Measurements from ENCODE around the gene RNASE7. TPM values are rescaled to one million over a fixed set of nuclear protein-coding genes. Genes with fewer than 3 reads are reported as not detected.

RNASE7 gene
- total RNA-seq, 1 donor from 2014 or later, result not detected

- no peaks in the 10 kb centered on the region for H3K9me3 Mint-ChIP-seq
- peaks cover 6% of the 10 kb centered on the region for H3K4me1 Mint-ChIP-seq (ENCODE audit: low read depth)
- DNase-seq (ENCODE audit: low spot score), result no peak
- H3K4me3 Mint-ChIP-seq, result peak overlapping the region; percentile 34
- intact Hi-C loops (cut with micrococcal nuclease), result no loop called here
- no peaks in the 10 kb centered on the region for H3K36me3 Mint-ChIP-seq (ENCODE audit: low read depth)
- no peak overlapping the region for H3K27ac Mint-ChIP-seq
- H3K27me3 Mint-ChIP-seq (ENCODE audit: insufficient read depth), result peaks cover 37% of the 10 kb centered on the region
Observed at GRCh38 chr14:21026274-21026987, 15.7 kb upstream of the RNASE7 start.

GRCh38 chr14:21026988-21027315 lies 15.2 kb upstream of the RNASE7 start:
- Mint-ChIP-seq H3K27ac (no peak overlapping the region), H3K4me1 (ENCODE audit: low read depth) (peaks cover 6% of the 10 kb centered on the region), H3K36me3 (ENCODE audit: low read depth) (no peaks in the 10 kb centered on the region), H3K27me3 (ENCODE audit: insufficient read depth) (peaks cover 37% of the 10 kb centered on the region), H3K9me3 (no peaks in the 10 kb centered on the region), H3K4me3 (no peak overlapping the region)
- intact Hi-C loops (cut with micrococcal nuclease), result no loop called here
- no peak for DNase-seq (ENCODE audit: low spot score)

DNA sequence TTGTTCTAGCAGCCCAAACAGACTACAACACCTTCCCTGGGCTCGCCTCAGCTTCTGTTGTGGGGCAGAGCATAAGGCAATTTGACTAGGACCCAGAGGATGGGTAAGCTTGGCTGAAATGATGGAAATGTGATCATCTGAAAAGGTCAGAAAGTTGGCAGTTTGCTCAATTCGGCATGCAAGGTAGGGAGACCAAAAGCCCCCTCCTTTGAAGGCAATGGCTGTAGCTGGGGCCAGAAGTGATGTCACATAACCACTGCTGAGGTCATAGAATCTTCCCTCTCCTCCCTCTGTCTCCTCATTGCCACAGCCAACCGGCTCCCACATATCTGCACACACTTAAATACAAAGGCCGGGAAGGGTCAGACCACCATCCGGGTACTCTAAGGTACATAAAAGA lies 12.2 kb upstream of the RNASE7 start, which contains the start of gene TPPP2:
TPPP2 (plus strand) TSS at position 301 of the 400 bp plus-strand sequence. CDS start 365 bp downstream, outside the sequence.
- intact Hi-C loops (cut with micrococcal nuclease), result no loop called here
- no peaks in the 10 kb centered on the region for H3K4me1 Mint-ChIP-seq (ENCODE audit: low read depth)
- peaks cover 26% of the 10 kb centered on the region for H3K27me3 Mint-ChIP-seq (ENCODE audit: insufficient read depth)
- no peak within 1 kb of the TSS for H3K4me3 Mint-ChIP-seq
- DNase-seq (ENCODE audit: low spot score), result no peak
- H3K27ac Mint-ChIP-seq, result no peak within 1 kb of the TSS
- no peaks in the 10 kb centered on the region for H3K36me3 Mint-ChIP-seq (ENCODE audit: low read depth)
- no peaks in the 10 kb centered on the region for H3K9me3 Mint-ChIP-seq

DNA sequence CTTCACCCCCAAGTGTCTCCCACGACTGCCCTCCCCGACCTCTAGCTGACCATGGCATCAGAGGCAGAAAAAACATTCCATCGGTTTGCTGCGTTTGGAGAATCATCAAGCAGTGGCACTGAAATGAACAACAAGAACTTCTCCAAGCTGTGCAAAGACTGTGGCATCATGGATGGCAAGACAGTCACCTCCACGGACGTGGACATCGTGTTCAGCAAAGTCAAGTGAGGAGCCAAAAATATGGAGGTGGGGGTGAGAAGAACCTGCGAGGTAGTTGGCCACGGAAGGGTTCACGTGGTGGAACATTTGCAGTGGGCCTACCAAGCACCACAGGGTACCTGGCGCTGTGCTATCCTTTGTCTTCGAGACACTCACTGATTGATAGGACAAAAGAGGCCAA lies 11.6 kb upstream of the RNASE7 start:
- no peaks in the 10 kb centered on the region for H3K36me3 Mint-ChIP-seq (ENCODE audit: low read depth)
- intact Hi-C loops (cut with micrococcal nuclease), result no loop called here
- no peak for DNase-seq (ENCODE audit: low spot score)
- H3K4me3 Mint-ChIP-seq, result no peak overlapping the region
- H3K27ac Mint-ChIP-seq, result no peak overlapping the region
- H3K4me1 Mint-ChIP-seq (ENCODE audit: low read depth), result no peaks in the 10 kb centered on the region
- H3K9me3 Mint-ChIP-seq, result no peaks in the 10 kb centered on the region
- H3K27me3 Mint-ChIP-seq (ENCODE audit: insufficient read depth), result peaks cover 24% of the 10 kb centered on the region

DNA sequence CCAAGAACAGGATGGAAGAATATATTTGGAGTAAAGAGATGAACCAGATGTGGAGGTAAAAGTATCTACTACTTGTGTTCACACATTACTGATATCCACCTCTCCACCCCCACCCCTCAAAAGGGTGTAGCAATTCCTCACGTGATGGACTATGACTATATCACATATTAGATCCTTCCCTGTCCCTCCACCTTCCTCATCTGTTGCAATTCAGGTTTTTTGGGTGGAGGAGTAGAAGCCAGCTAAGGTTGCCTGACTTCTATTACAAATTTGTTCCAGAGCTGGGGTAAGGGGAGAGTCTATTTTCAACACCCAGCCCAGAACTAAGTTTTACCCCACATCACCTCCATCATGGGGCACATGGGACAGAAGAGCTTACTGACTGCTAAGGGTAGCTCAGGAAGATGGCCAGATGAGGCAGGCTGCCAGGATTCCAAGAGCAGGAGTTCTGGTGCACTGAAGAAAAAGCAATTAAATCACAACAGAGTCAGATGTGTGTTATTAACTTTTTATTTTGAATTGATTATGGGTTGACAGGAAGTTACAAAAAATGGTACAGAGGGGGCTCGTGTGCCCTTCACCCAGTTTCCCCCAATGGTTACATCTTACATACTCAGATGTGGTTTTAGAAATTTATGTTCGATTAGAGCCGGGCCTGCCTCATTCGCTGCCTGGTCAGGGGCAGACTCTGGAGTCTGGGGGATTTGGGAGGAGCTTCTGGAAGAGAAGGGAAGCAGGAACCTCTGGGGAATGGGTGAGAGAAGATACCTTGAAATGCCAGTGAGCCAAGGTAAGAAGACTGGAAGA lies 9.6 kb upstream of the RNASE7 start:
- H3K27me3 Mint-ChIP-seq (ENCODE audit: insufficient read depth), result peaks cover 23% of the 10 kb centered on the region
- no peaks in the 10 kb centered on the region for H3K9me3 Mint-ChIP-seq
- DNase-seq (ENCODE audit: low spot score), result no peak
- H3K4me3 Mint-ChIP-seq, result no peak overlapping the region
- intact Hi-C loops (cut with micrococcal nuclease), result no loop called here
- H3K4me1 Mint-ChIP-seq (ENCODE audit: low read depth), result no peaks in the 10 kb centered on the region
- H3K36me3 Mint-ChIP-seq (ENCODE audit: low read depth), result no peaks in the 10 kb centered on the region
- no peak overlapping the region for H3K27ac Mint-ChIP-seq

- Mint-ChIP-seq H3K27ac (no peak overlapping the region), H3K4me1 (ENCODE audit: low read depth) (no peaks in the 10 kb centered on the region), H3K27me3 (ENCODE audit: insufficient read depth) (peaks cover 24% of the 10 kb centered on the region), H3K36me3 (ENCODE audit: low read depth) (no peaks in the 10 kb centered on the region), H3K4me3 (no peak overlapping the region), H3K9me3 (no peaks in the 10 kb centered on the region)
- intact Hi-C loops (cut with micrococcal nuclease), result no loop called here
- no peak for DNase-seq (ENCODE audit: low spot score)
Observed at GRCh38 chr14:21033133-21033698, 8.9 kb upstream of the RNASE7 start.

GRCh38 chr14:21034707-21035106 lies 7.5 kb upstream of the RNASE7 start, which contains the start of gene RNASE13:
Gene RNASE13, minus strand, starts transcription at chr14:21034807. Its CDS starts 519 bp downstream, at chr14:21034288.
- H3K4me1 Mint-ChIP-seq (ENCODE audit: low read depth), result no peaks in the 10 kb centered on the region
- H3K27me3 Mint-ChIP-seq (ENCODE audit: insufficient read depth), result peaks cover 21% of the 10 kb centered on the region
- no peak within 1 kb of the TSS for H3K27ac Mint-ChIP-seq
- H3K9me3 Mint-ChIP-seq, result no peaks in the 10 kb centered on the region
- H3K36me3 Mint-ChIP-seq (ENCODE audit: low read depth), result no peaks in the 10 kb centered on the region
- intact Hi-C loops (cut with micrococcal nuclease), result no loop called here
- no peak for DNase-seq (ENCODE audit: low spot score)
- H3K4me3 Mint-ChIP-seq, result no peak within 1 kb of the TSS

DNA sequence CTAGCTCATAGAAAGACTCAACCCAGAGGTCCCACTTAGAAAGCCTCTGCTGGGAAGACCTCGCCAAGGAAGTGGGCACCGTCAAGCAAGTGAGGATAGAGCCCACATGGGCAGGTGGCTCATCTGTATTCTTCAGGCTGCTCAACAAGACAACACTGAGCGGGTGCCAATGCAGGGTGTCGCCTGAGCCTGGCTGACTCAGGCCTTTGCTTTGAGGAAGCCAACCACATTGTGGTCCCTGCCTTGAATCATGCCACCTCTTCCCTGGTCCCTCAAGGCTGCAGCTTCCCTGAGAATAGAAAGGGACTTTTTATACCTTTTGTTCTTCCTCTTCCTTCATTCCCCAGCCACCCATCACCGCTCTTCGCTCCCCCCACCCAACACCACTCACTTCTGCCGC lies 5.4 kb upstream of the RNASE7 start:
- H3K27me3 Mint-ChIP-seq (ENCODE audit: insufficient read depth), result peaks cover 21% of the 10 kb centered on the region
- no peaks in the 10 kb centered on the region for H3K36me3 Mint-ChIP-seq (ENCODE audit: low read depth)
- intact Hi-C loops (cut with micrococcal nuclease), result no loop called here
- no peaks in the 10 kb centered on the region for H3K4me1 Mint-ChIP-seq (ENCODE audit: low read depth)
- H3K27ac Mint-ChIP-seq, result no peak overlapping the region
- no peak overlapping the region for H3K4me3 Mint-ChIP-seq
- no peak for DNase-seq (ENCODE audit: low spot score)
- no peaks in the 10 kb centered on the region for H3K9me3 Mint-ChIP-seq

GRCh38 chr14:21037156-21037555 lies 5.0 kb upstream of the RNASE7 start:
- DNase-seq (ENCODE audit: low spot score), result no peak
- no peaks in the 10 kb centered on the region for H3K36me3 Mint-ChIP-seq (ENCODE audit: low read depth)
- no peaks in the 10 kb centered on the region for H3K9me3 Mint-ChIP-seq
- H3K27ac Mint-ChIP-seq, result no peak overlapping the region
- H3K27me3 Mint-ChIP-seq (ENCODE audit: insufficient read depth), result peaks cover 18% of the 10 kb centered on the region
- no peaks in the 10 kb centered on the region for H3K4me1 Mint-ChIP-seq (ENCODE audit: low read depth)
- intact Hi-C loops (cut with micrococcal nuclease), result no loop called here
- no peak overlapping the region for H3K4me3 Mint-ChIP-seq

- no peak overlapping the region for H3K27ac Mint-ChIP-seq
- no peaks in the 10 kb centered on the region for H3K9me3 Mint-ChIP-seq
- no peaks in the 10 kb centered on the region for H3K4me1 Mint-ChIP-seq (ENCODE audit: low read depth)
- no peaks in the 10 kb centered on the region for H3K36me3 Mint-ChIP-seq (ENCODE audit: low read depth)
- intact Hi-C loops (cut with micrococcal nuclease), result no loop called here
- DNase-seq (ENCODE audit: low spot score), result no peak
- peaks cover 17% of the 10 kb centered on the region for H3K27me3 Mint-ChIP-seq (ENCODE audit: insufficient read depth)
- H3K4me3 Mint-ChIP-seq, result no peak overlapping the region
Observed at GRCh38 chr14:21038441-21039422, 3.4 kb upstream of the RNASE7 start.

DNA sequence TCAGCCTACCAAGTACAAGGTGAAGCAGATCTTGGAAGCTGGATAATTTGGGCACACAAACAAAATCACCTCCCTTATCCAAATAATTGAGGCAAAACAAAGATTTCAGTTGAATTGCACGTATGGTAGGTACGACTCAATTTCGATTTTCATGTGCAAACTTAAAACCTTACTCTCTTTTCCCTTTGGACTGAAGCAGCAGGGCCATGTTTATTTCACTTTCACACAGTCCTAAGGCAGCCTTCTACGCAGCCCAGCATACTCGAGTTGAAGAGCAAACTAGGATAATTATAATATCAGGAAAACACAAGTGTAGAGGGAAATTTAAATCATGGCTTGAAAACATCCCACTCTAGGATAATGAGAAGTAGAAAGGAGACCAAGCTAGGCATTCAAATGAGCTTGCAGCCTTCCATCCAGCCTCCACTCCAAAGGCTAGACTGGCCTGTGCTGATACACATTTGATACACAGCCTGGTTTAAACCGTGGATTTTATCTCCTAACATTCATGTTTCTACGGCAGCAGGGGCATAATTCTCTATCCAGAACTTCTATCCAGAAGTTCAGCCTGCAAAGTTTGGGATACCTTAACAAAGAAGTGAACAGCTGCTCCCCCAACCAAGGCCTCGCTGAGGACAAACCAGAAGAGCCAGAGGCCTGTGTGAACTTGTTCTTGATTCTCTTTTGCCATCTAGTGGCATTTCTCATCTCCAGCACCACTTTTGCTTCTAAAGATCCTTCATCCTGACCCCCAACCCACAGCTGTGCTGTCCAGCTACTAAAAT lies 2.4 kb upstream of the RNASE7 start:
- intact Hi-C loops (cut with micrococcal nuclease), result loop anchor here (1.0 kb wide), 1 partner anchor 25 kb away; no protein-coding TSS in a partner anchor
- Mint-ChIP-seq H3K9me3 (no peaks in the 10 kb centered on the region), H3K36me3 (ENCODE audit: low read depth) (no peaks in the 10 kb centered on the region), H3K27ac (no peak overlapping the region), H3K4me3 (no peak overlapping the region), H3K4me1 (ENCODE audit: low read depth) (no peaks in the 10 kb centered on the region), H3K27me3 (ENCODE audit: insufficient read depth) (peaks cover 20% of the 10 kb centered on the region)
- DNase-seq (ENCODE audit: low spot score), result no peak
